DND-41 (cell line): Measurements from ENCODE around the gene COA3.

Source experiments
- ATAC-seq: fragments of 200-7000 bp; cut with Tn5 transposase; 3 replicates; pipeline ENCODE4 v1.9.1; 2021; ENCODE audit warnings: low read depth; ENCODE audit not compliant: insufficient read depth
- DNase-seq: peaks from one replicate; pipeline ENCODE4 v3.0.0-alpha.2; 2020
- H2AFZ ChIP-seq: 2 replicates; pipeline ENCODE4 v1.6.0; 2012; ENCODE audit warnings: low read depth, low read length
- H3K27ac ChIP-seq: 2 replicates; pipeline ENCODE4 v1.5.1; 2012; ENCODE audit warnings: low read length, inconsistent platforms
- H3K27me3 ChIP-seq: fragments of 200-600 bp; sonication (generic); 2 replicates; pipeline ENCODE4 v1.6.0; 2012; ENCODE audit warnings: low read length, mild to moderate bottlenecking, inconsistent platforms; ENCODE audit not compliant: insufficient read depth, poor library complexity
- H3K36me3 ChIP-seq: 2 replicates; pipeline ENCODE4 v1.5.1; 2012; ENCODE audit warnings: low read length, inconsistent platforms; ENCODE audit not compliant: insufficient read depth
- H3K4me1 ChIP-seq: 2 replicates; pipeline ENCODE4 v1.5.1; 2012; ENCODE audit warnings: mild to moderate bottlenecking, low read length; ENCODE audit not compliant: insufficient read depth
- H3K4me2 ChIP-seq: 2 replicates; pipeline ENCODE4 v1.6.0; 2012; ENCODE audit warnings: mild to moderate bottlenecking, moderate library complexity, low read length, inconsistent platforms; ENCODE audit not compliant: insufficient read depth
- H3K4me3 ChIP-seq, 2 experiments: fragments of 200-600 bp in 1 of 2; shearing (Covaris generic) in 1 of 2; 2 replicates each; pipeline ENCODE4 v1.5.1; 2012 to 2016; ENCODE audit warnings: inconsistent platforms in 2 of 2, low read length in 2 of 2, mild to moderate bottlenecking in 2 of 2, low read depth in 1 of 2, moderate library complexity in 1 of 2
- H3K79me2 ChIP-seq: 2 replicates; pipeline ENCODE4 v1.6.0; 2012; ENCODE audit warnings: low read length, inconsistent platforms; ENCODE audit not compliant: insufficient read depth
- H3K9ac ChIP-seq: 2 replicates; pipeline ENCODE4 v1.6.0; 2012; ENCODE audit warnings: low read depth, mild to moderate bottlenecking, inconsistent platforms, low read length, moderate library complexity
- H3K9me3 ChIP-seq: 2 replicates; pipeline ENCODE4 v1.5.1; 2012; ENCODE audit warnings: low read length, moderate library complexity, mild to moderate bottlenecking, inconsistent platforms; ENCODE audit not compliant: insufficient read depth, severe bottlenecking
- H4K20me1 ChIP-seq: 2 replicates; pipeline ENCODE4 v1.6.0; 2012; ENCODE audit warnings: low read length; ENCODE audit not compliant: insufficient read depth
- CTCF ChIP-seq: IDR thresholded peaks from 2 replicates; pipeline ENCODE4 v1.5.1; 2012; ENCODE audit warnings: borderline replicate concordance, low read length, moderate library complexity, mild to moderate bottlenecking; ENCODE audit not compliant: poor library complexity, severe bottlenecking; ENCODE audit errors: extremely low read depth
- EZH2 ChIP-seq: IDR thresholded peaks from 3 replicates; pipeline ENCODE4 v1.6.1; 2012; ENCODE audit warnings: borderline replicate concordance, low read depth, mild to moderate bottlenecking, moderate library complexity, low read length, inconsistent platforms; ENCODE audit not compliant: severe bottlenecking

Gene COA3

GRCh38 chr17:42821176-42821575 lies 22.7 kb upstream of the COA3 start:
- Histone ChIP-seq H3K79me2 (peaks cover 32% of the 10 kb centered on the region), H4K20me1 (no peaks in the 10 kb centered on the region), H3K4me3 (no peak overlapping the region), H3K27ac (no peak overlapping the region), H3K4me2 (no peak overlapping the region), H3K9me3 (no peaks in the 10 kb centered on the region), H3K4me1 (peaks cover 29% of the 10 kb centered on the region), H3K27me3 (no peaks in the 10 kb centered on the region), H3K9ac (no peak overlapping the region), H2AFZ (no peak overlapping the region), H3K36me3 (peaks cover 65% of the 10 kb centered on the region)
- no peak for ATAC-seq
- DNase-seq, result no peak
- TF ChIP-seq EZH2 (no peak), CTCF (no peak)

GRCh38 chr17:42819939-42820535 lies 21.5 kb upstream of the COA3 start:
- Histone ChIP-seq H3K36me3 (peaks cover 76% of the 10 kb centered on the region), H3K27me3 (no peaks in the 10 kb centered on the region), H4K20me1 (no peaks in the 10 kb centered on the region), H3K79me2 (peaks cover 32% of the 10 kb centered on the region), H3K9me3 (no peaks in the 10 kb centered on the region), H3K27ac (no peak overlapping the region), H3K9ac (no peak overlapping the region), H2AFZ (no peak overlapping the region), H3K4me1 (peaks cover 28% of the 10 kb centered on the region), H3K4me3 (no peak overlapping the region), H3K4me2 (no peak overlapping the region)
- TF ChIP-seq EZH2 (no peak), CTCF (peak; percentile 77)
- DNase-seq (peak; percentile 66), ATAC-seq (peak; percentile 39; the same call in 1 of the 3 replicates)

GRCh38 chr17:42818379-42818778 lies 19.9 kb upstream of the COA3 start:
- Histone ChIP-seq H3K36me3 (peaks cover 88% of the 10 kb centered on the region), H3K9me3 (no peaks in the 10 kb centered on the region), H3K27ac (no peak overlapping the region), H3K4me3 (no peak overlapping the region), H3K9ac (no peak overlapping the region), H3K27me3 (no peaks in the 10 kb centered on the region), H3K4me1 (peaks cover 16% of the 10 kb centered on the region), H3K79me2 (peaks cover 25% of the 10 kb centered on the region), H2AFZ (no peak overlapping the region), H3K4me2 (no peak overlapping the region), H4K20me1 (no peaks in the 10 kb centered on the region)
- no peak for TF ChIP-seq CTCF
- TF ChIP-seq EZH2, result no peak
- no peak for DNase-seq
- ATAC-seq, result no peak
